Heart left ventricle (tissue), 16 donors: ENCODE measurements around the gene ZFP57. TPM values are rescaled to one million over a fixed set of nuclear protein-coding genes. Genes with fewer than 3 reads are reported as not detected.

Source experiments
- ATAC-seq, 4 donors: fragments of 200-7000 bp; cut with Tn5 transposase; one replicate each; pipeline ENCODE4 v1.9.1; 2020 to 2022; ENCODE audit warnings: moderate library complexity in 4 of 4, mild to moderate bottlenecking in 3 of 4, moderate number of reproducible peaks in 1 of 4
- DNase-seq, 5 donors: peaks; one replicate each; pipeline ENCODE4 v3.0.0-alpha.2; 2020
- H3K27ac ChIP-seq, 12 donors: fragments of 200-600 bp; sonication (generic) in 4 of 12; one replicate each; pipeline versions ENCODE4 v1.5.0 to v1.8.0; 2016 to 2022; ENCODE audit warnings: mild to moderate bottlenecking in 2 of 12
- H3K27me3 ChIP-seq, 9 donors: fragments of 200-600 bp; sonication (generic) in 2 of 9; one replicate each; pipeline versions ENCODE4 v1.5.1 to v1.8.0; 2016 to 2022; ENCODE audit warnings: mild to moderate bottlenecking in 3 of 9
- H3K36me3 ChIP-seq, 9 donors: fragments of 200-600 bp; sonication (generic) in 2 of 9; one replicate each; pipeline versions ENCODE4 v1.5.0 to v1.8.0; 2018 to 2022; ENCODE audit warnings: mild to moderate bottlenecking in 2 of 9
- H3K4me1 ChIP-seq, 12 donors: fragments of 200-600 bp; sonication (generic) in 4 of 12; one replicate each; pipeline versions ENCODE4 v1.5.0 to v1.8.0; 2016 to 2022; ENCODE audit warnings: mild to moderate bottlenecking in 3 of 12
- H3K4me3 ChIP-seq, 12 donors: fragments of 200-600 bp; sonication (generic) in 4 of 12; one replicate each; pipeline versions ENCODE4 v1.5.0 to v1.8.0; 2017 to 2022; ENCODE audit warnings: mild to moderate bottlenecking in 9 of 12, moderate library complexity in 4 of 12
- H3K9me3 ChIP-seq, 12 donors: fragments of 200-600 bp; sonication (generic) in 4 of 12; one replicate each; pipeline versions ENCODE4 v1.5.0 to v1.8.0; 2016 to 2022; ENCODE audit warnings: mild to moderate bottlenecking in 1 of 12
- POLR2A ChIP-seq, 2 donors: fragments of 450-650 bp; IDR thresholded peaks; one replicate each; pipeline ENCODE4 v1.6.1; 2017; ENCODE audit warnings: antibody characterized with exemption in 2 of 2, mild to moderate bottlenecking in 2 of 2, moderate library complexity in 2 of 2
- WGBS, 4 donors: extraction: QIAGEN DNeasy Blood & Tissue Kit in 2 of 4; methylation state at CpG; one replicate each; pipeline versions ENCODE4 v1.1.5 to v1.1.7; 2013 to 2018; 5-methylcytosine and 5-hydroxymethylcytosine counted together
- intact Hi-C, 10 donors: fragments of 100-400 bp; cut with DNase I; formaldehyde crosslinking; loops; one replicate each; pipeline versions ENCODE4 v1.11.1 to v1.14.2; 2022
- polyA plus RNA-seq, 2 donors: library from polyadenylated mRNA; stranded (reverse); fragments of 200-250 nt; gene quantifications; one replicate each; pipeline ENCODE4 v1.2.3, GENCODE V29; 2013
- total RNA-seq, 9 donors: library from RNA; depleted of rRNA in 2 of 9; stranded (reverse); fragments of >200 nt in 2 of 9; fragmentation: NEBNext Ultra II Directional in 3 of 9; extraction: Animal tissue kit (Norgen Biotek cat#: 25700) in 3 of 9; gene quantifications; one replicate each; pipeline versions ENCODE4 v1.1.0 to v1.2.4, GENCODE V29; 2016 to 2023
- TF ChIP-seq, protein P1 (sequence below), 12 donors: fragments of 200-600 bp; sonication (generic) in 4 of 12; IDR thresholded peaks; one replicate each; pipeline versions ENCODE4 v1.5.0 to v1.8.0; 2018 to 2022; ENCODE audit warnings: antibody characterized with exemption in 12 of 12, mild to moderate bottlenecking in 5 of 12
- donor health status: ischemic (EF 13 %, LVEDD 7.1; RV severe dilation, severe dysfunction).
- donor health status: healthy with polysubstance abuse.
- donor health status: DM: no; HTN: yes; CAD: no.
- donor health status: DM: no; HTN: no; CAD: no.
- donor health status: ischemic (EF 25% LVEDD 6.9; RV normal size, moderate dysfunction).
- donor health status: ischemic (EF 25% LVEDD 5.7; RV mildly dilated, moderate dysfunction).
- donor health status: healthy.
- donor health status: DM: yes; HTN: yes; CAD: no.
- donor health status: ischemic (EF 35%, LVEDD 5.7; RV mildly dilated, moderate dysfunction).
- donor health status: nonischemic (EF 11% LVEDD 7.7; RV severe dilation, severe dysfunction).
- donor health status: DM: yes; HTN: yes; CAD: no.
- donor health status: PGD.
- donor health status: ischemic (EF 29% LVEDD 5.4; RV normal size, mild dysfunction).
- donor health status: nonischemic (EF 23%, LVEDD 6.1; RV moderate dilation, normal function).

Gene ZFP57
- total and polyA plus RNA-seq, 11 donors, result 0.06 to 18.1 (median 2.8) TPM; not detected in 7

DNA sequence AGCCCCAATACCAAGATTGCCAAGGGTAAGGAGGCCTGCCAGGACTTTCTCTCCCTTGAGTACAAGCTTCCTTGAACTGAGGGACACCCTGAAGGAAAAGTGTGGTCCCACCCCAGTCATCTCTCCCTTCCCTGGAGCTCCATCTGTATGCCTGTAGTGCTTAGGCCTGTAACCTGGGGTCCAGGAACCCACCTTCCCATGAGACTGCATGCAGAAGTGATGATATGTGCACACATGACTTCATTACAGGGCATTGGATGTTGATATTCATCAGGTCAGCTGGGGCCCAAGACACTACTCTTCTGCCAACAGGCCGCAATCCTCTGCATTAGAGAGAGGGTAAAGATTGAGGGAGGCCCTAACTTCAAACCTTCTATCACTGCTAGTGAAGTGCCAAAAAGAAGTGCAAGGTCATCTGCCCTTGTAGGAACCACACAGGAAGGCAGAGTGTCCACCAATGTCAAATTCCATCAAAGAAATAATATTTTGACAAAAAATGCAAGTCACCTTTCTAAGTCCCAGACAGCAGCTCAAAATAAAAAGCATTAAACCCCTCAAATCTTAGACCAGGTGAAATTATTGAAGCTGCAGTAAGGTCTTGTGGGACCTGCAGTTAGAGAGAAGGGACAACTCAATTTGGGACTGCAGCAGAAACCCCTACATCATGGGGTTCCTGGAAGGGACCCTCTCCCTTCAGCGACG is 47.4 kb upstream of the ZFP57 start:
- H3K27me3 ChIP-seq, result no peaks in the 10 kb centered on the region
- no peaks in the 10 kb centered on the region for H3K9me3 ChIP-seq
- no peak overlapping the region for H3K27ac ChIP-seq
- WGBS, 4 donors, result 83 to 91% (median 87%) methylated on average over 3 of the region's 3 CpGs
- peaks cover 0 to 34% (median 16%) of the 10 kb centered on the region in 12 donors for H3K4me1 ChIP-seq
- TF ChIP-seq POLR2A (IDR thresholded peaks at IDR 0.05), result no peak
- TF ChIP-seq, protein P1, sequence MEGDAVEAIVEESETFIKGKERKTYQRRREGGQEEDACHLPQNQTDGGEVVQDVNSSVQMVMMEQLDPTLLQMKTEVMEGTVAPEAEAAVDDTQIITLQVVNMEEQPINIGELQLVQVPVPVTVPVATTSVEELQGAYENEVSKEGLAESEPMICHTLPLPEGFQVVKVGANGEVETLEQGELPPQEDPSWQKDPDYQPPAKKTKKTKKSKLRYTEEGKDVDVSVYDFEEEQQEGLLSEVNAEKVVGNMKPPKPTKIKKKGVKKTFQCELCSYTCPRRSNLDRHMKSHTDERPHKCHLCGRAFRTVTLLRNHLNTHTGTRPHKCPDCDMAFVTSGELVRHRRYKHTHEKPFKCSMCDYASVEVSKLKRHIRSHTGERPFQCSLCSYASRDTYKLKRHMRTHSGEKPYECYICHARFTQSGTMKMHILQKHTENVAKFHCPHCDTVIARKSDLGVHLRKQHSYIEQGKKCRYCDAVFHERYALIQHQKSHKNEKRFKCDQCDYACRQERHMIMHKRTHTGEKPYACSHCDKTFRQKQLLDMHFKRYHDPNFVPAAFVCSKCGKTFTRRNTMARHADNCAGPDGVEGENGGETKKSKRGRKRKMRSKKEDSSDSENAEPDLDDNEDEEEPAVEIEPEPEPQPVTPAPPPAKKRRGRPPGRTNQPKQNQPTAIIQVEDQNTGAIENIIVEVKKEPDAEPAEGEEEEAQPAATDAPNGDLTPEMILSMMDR (IDR thresholded peaks at IDR 0.05), result no peak
- H3K4me3 ChIP-seq, result no peak overlapping the region
- H3K36me3 ChIP-seq, result peaks cover 0 to 50% (median 30%) of the 10 kb centered on the region in 9 donors
- no peak for ATAC-seq
- intact Hi-C loops, result no loop called here
- DNase-seq, result no peak

DNA sequence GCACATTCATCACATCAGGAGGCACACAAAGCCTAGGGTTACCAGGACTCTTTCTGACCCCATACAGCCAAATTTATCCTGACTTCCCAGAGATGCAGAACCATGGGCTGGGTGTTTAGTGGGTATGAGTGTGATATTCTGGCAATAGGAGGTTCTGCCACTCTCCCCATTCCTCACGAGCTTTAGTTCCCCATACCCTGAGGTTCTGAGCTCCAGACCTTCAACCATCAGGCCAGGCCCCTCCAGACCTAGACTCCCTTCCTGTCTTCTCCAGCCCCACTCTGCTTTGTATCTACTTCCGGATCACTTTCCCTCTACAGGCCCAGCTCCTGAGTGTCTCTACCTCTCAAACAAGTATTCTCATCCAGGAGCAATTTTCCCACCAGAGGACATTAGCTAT is 46.7 kb upstream of the ZFP57 start:
- no peaks in the 10 kb centered on the region for H3K9me3 ChIP-seq

DNA sequence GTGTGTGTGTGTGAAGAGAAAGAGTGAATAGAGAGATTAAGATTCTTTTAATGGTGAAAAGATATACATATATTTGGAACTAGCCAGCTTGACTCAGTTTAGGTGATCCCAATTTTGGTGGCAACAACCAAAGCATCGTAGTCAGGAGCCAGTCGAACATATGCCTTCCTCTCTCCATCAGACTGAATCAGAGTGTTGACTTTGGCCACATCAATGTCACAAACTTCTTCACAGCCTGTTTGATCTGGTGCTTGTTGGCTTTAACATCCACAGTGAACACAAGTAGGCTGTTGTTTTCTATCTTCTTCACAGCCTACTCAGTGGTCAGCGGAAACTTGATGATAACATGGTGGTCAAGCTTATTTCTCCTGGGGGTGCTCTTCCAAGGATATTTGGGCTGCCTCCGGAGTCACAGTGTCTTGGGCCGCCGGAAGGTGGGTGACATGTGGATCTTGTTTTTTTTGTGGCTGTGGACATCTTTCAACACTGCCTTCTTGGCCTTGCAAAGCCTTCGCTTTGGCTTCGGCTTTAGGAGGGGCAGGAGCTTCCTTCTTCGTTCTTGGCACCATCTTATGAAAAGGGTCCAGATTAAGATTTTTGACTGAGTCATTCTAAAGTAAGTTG is 45.7 kb upstream of the ZFP57 start:
- ATAC-seq (no peak), DNase-seq (no peak)
- Histone ChIP-seq H3K9me3 (no peaks in the 10 kb centered on the region), H3K4me3 (peak overlapping the region in 2 of 12 donors; percentile 85 to 97), H3K27me3 (no peaks in the 10 kb centered on the region), H3K27ac (no peak overlapping the region), H3K4me1 (peaks cover 0 to 35% (median 16%) of the 10 kb centered on the region in 12 donors), H3K36me3 (peaks cover 0 to 50% (median 30%) of the 10 kb centered on the region in 9 donors)
- TF ChIP-seq POLR2A (IDR thresholded peaks at IDR 0.05), result no peak
- TF ChIP-seq, protein P1 (IDR thresholded peaks at IDR 0.05), result no peak
- intact Hi-C loops, result loop anchor here in 1 of 10 donors (1.0 kb wide), 1 partner anchor 20 kb away; no protein-coding TSS in a partner anchor
- WGBS, 4 donors, result 84 to 91% (median 88%) methylated on average over 9 of the region's 9 CpGs

More for the DNA sequence above, 46.7 kb upstream of the ZFP57 start:
- H3K4me1 ChIP-seq, result peaks cover 0 to 35% (median 16%) of the 10 kb centered on the region in 12 donors
- TF ChIP-seq, protein P1 (IDR thresholded peaks at IDR 0.05), result no peak
- no peak for TF ChIP-seq POLR2A (IDR thresholded peaks at IDR 0.05)
- H3K4me3 ChIP-seq, result no peak overlapping the region
- peaks cover 0 to 50% (median 30%) of the 10 kb centered on the region in 9 donors for H3K36me3 ChIP-seq
- H3K27me3 ChIP-seq, result no peaks in the 10 kb centered on the region
- intact Hi-C loops, result no loop called here
- no peak overlapping the region for H3K27ac ChIP-seq
- 44 to 89% (median 52%) methylated on average over 2 of the region's 2 CpGs for WGBS, 4 donors
- DNase-seq (no peak), ATAC-seq (no peak)

DNA sequence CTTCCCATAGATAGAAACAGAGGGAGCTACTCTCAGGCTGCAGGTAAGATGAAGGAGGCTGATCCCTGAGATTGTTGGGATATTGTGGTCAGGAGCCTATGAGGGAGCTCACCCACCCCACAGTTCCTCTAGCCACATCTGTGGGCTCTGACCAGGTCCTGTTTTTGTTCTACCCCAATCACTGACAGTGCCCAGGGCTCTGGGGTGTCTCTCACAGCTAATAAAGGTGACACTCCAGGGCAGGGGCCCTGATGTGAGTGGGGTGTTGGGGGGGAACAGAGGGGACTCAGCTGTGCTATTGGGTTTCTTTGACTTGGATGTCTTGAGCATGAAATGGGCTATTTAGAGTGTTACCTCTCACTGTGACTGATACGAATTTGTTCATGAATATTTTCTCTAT is 45.0 kb upstream of the ZFP57 start:
- no peaks in the 10 kb centered on the region for H3K9me3 ChIP-seq
- peak overlapping the region in 7 of 12 donors; percentile 72 to 97 (median 86) for H3K4me3 ChIP-seq
- H3K4me1 ChIP-seq, result peaks cover 0 to 35% (median 16%) of the 10 kb centered on the region in 12 donors
- ATAC-seq, result no peak
- no peak for DNase-seq
- H3K36me3 ChIP-seq, result peaks cover 0 to 50% (median 30%) of the 10 kb centered on the region in 9 donors
- TF ChIP-seq POLR2A (IDR thresholded peaks at IDR 0.05), result no peak
- TF ChIP-seq, protein P1 (IDR thresholded peaks at IDR 0.05), result no peak
- intact Hi-C loops, result loop anchor here in 1 of 10 donors (1.0 kb wide), 1 partner anchor 20 kb away; no protein-coding TSS in a partner anchor
- H3K27me3 ChIP-seq, result no peaks in the 10 kb centered on the region
- H3K27ac ChIP-seq, result no peak overlapping the region
- 60 to 88% (median 75%) methylated on average over 1 of the region's 1 CpG for WGBS, 4 donors
